AG09309 (cell line): ENCODE data around the gene LHFPL3.
"Not testable (repeated sequence)": the region's sequence is repeated elsewhere in the genome, so short reads cannot be mapped to it uniquely, and the experiment has no call there.

ENCODE experiments used
- DNase-seq: peaks from one replicate; pipeline ENCODE4 v3.0.0-alpha.2; 2010; ENCODE audit warnings: low read depth
- H3K4me3 ChIP-seq: 2 replicates; pipeline ENCODE4 v1.5.1; 2011; ENCODE audit warnings: mild to moderate bottlenecking, low read depth, low read length, moderate library complexity; ENCODE audit not compliant: control insufficient read depth
- CTCF ChIP-seq: IDR thresholded peaks from 2 replicates; pipeline ENCODE4 v1.5.1; 2011; ENCODE audit warnings: mild to moderate bottlenecking, low read depth, low read length, inconsistent platforms; ENCODE audit not compliant: insufficient read depth, control insufficient read depth; ENCODE audit errors: missing control alignments

LHFPL3 gene

GRCh38 chr7:104935276-104935675, 606.9 kb downstream of the LHFPL3 start:
- no peak overlapping the region for H3K4me3 ChIP-seq
- DNase-seq, result no peak
- no peak for TF ChIP-seq CTCF

DNA sequence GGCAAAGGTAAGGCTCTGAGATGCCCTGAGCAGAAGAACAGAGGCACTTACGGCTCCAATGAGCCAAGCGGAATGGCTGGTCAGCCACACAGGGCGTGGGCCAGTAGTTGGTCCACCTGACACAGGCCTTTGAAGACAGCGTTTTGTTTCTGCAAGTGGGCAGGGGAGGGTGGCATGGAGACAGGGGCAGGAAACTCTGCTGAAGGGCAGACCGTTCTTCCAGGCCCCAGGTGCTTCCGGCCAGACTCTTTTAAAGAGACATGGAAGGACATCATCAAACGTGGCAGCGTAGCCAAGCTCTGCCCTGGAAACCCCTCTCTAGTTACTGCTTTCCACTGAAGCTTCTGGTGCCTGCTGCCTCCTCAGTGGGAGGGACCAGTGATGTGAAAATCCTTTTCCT, 608.1 kb downstream of the LHFPL3 start:
- no peak for TF ChIP-seq CTCF
- H3K4me3 ChIP-seq, result no peak overlapping the region
- DNase-seq, result no peak

- not testable (repeated sequence) for DNase-seq, H3K4me3 ChIP-seq
Observed at GRCh38 chr7:104937489-104937888, 609.1 kb downstream of the LHFPL3 start.

GRCh38 chr7:104938741-104939390, 610.5 kb downstream of the LHFPL3 start:
- TF ChIP-seq CTCF, result no peak
- no peak for DNase-seq
- H3K4me3 ChIP-seq, result no peak overlapping the region

GRCh38 chr7:104940023-104940710, 611.8 kb downstream of the LHFPL3 start:
- H3K4me3 ChIP-seq, result no peak overlapping the region
- no peak for TF ChIP-seq CTCF
- no peak for DNase-seq

DNA sequence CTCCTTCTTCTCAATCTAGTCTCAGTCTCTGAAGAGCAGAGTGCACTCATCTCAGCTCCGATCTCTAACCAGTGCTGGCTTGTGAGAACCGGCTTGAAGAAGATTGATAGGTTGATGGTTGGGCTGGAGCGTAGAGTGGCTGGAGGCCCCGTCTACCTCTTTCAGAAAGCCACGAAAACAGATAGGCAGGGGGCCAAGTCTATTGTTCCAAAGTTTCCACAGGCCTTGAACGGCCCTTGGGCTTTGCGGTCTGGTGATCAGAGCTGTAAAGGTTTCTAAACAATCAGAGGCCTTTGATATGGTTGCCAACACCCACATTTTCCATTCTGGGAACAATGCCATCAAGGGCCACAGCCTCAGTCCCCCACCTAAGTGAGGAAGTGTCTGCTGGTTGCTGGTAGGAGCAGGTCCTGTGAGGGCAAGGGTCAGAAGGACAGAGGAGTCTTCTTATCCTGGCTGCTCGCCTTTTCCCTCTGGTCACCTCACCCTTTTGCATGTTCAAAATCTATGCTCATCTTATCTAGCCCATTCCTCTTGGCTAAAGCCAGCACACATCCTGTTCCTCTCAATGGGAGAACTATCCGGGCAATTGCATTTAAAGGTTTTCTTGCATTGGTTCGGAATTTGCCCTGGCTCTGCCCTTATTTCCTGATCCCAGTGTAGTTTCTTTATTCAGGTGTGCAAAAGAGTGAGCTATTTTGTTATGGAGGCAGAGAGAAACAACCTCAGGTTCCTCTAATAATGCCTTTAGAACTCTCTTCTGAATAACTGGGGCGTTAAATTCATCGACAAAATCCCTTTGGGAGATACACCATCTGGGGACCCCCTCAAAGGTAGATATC, 615.3 kb downstream of the LHFPL3 start:
- DNase-seq, result no peak
- H3K4me3 ChIP-seq, result no peak overlapping the region
- TF ChIP-seq CTCF, result no peak

GRCh38 chr7:104945599-104945956, 617.2 kb downstream of the LHFPL3 start:
- TF ChIP-seq CTCF, result no peak
- H3K4me3 ChIP-seq, result no peak overlapping the region
- no peak for DNase-seq
